ENCODE results near the gene TRPC4AP. TPM values are rescaled to one million over a fixed set of nuclear protein-coding genes. Genes with fewer than 3 reads are reported as not detected.
"Not testable (repeated sequence)": the region's sequence is repeated elsewhere in the genome, so short reads cannot be mapped to it uniquely, and the experiment has no call there.

The TRPC4AP gene
- total RNA-seq, 4 donors from 2014 or later, result 53.3 to 76.8 (median 73.5) TPM

DNA sequence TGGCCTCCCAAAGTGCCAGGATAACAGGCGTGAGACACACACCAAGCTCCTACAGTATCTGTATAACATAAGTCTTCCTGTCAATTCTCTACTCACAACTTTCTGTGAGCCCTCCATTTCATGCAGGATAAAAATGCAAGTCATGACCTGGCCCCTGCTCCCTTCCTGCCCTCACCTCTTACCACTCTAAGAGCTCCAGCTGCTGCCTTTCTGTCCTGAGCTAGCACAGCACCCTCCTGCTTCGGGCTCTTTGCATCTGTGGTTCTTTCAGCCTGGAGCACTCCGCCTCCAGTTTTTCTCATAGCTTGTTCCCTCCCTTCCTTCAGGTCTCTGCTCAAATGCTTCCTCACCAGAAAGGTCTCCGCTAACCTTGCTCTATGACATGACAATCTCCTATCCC lies 23.7 kb upstream of the TRPC4AP start:
- no peaks in the 10 kb centered on the region for H3K27me3 ChIP-seq
- 94 to 96% methylated on average over 4 of the region's 4 CpGs for WGBS, 2 donors
- no peak overlapping the region for H3K4me3 ChIP-seq (replicated peaks in 1 of 3)
- peak overlapping the region in 2 of 3 donors; percentile 22 to 54 for H3K27ac ChIP-seq
- TF ChIP-seq, protein P1, sequence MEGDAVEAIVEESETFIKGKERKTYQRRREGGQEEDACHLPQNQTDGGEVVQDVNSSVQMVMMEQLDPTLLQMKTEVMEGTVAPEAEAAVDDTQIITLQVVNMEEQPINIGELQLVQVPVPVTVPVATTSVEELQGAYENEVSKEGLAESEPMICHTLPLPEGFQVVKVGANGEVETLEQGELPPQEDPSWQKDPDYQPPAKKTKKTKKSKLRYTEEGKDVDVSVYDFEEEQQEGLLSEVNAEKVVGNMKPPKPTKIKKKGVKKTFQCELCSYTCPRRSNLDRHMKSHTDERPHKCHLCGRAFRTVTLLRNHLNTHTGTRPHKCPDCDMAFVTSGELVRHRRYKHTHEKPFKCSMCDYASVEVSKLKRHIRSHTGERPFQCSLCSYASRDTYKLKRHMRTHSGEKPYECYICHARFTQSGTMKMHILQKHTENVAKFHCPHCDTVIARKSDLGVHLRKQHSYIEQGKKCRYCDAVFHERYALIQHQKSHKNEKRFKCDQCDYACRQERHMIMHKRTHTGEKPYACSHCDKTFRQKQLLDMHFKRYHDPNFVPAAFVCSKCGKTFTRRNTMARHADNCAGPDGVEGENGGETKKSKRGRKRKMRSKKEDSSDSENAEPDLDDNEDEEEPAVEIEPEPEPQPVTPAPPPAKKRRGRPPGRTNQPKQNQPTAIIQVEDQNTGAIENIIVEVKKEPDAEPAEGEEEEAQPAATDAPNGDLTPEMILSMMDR (IDR thresholded peaks at IDR 0.05), result no peak
- TF ChIP-seq POLR2A (IDR thresholded peaks at IDR 0.05), result no peak
- no peaks in the 10 kb centered on the region for H3K4me1 ChIP-seq
- peaks cover 33 to 34% of the 10 kb centered on the region in 2 donors for H3K36me3 ChIP-seq
- H3K9me3 ChIP-seq, result no peaks in the 10 kb centered on the region
- no peak for DNase-seq
- intact Hi-C loops (cut with DNase I), result no loop called here

DNA sequence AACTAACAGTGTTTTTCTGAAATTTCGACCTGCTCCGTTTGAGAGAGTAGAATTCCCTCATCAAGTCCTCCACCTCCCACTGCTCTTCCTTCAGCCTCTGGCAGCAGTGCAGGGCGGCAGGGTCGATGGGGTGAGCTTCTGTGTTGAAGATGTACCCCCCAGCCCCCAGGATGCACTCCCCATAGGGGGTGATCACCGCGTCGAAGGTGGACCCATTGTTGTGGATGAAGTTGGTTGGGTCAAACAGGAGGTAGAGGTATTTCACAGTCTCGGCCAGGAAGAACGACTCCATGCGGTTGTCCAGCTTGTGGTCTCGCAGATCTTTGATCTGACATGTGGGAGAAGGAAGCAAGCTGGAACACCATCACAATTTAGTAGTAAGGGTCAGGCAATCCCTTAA lies 23.0 kb upstream of the TRPC4AP start:
- H3K27me3 ChIP-seq, result no peaks in the 10 kb centered on the region
- 91 to 92% methylated on average over 11 of the region's 11 CpGs for WGBS, 2 donors
- peaks cover 29 to 33% of the 10 kb centered on the region in 2 donors for H3K36me3 ChIP-seq
- H3K27ac ChIP-seq, result peak overlapping the region in 2 of 3 donors; percentile 22 to 54
- H3K4me3 ChIP-seq (replicated peaks in 1 of 3), result no peak overlapping the region
- DNase-seq, result no peak
- TF ChIP-seq POLR2A (IDR thresholded peaks at IDR 0.05), result no peak
- TF ChIP-seq, protein P1 (IDR thresholded peaks at IDR 0.05), result no peak
- H3K4me1 ChIP-seq, result no peaks in the 10 kb centered on the region
- no peaks in the 10 kb centered on the region for H3K9me3 ChIP-seq
- intact Hi-C loops (cut with DNase I), result no loop called here

DNA sequence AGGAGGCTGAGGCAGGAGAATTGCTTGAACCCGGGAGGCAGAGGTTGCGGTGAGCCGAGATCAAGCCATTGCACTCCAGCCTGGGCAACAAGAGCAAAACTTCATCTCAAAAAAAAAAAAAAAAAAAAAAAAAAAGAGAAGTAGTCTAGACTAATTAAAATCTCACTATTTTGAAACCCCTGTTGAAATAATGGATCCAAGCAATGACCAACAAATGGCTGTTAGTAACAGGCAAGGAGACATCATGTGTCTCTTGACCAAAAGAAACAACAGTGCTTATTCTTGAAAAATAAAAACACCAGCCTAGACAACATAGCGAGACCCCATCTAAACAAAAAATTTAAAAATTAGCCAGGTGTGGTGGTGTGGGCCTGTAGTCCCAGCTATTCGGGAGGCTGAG lies 19.7 kb upstream of the TRPC4AP start:
- intact Hi-C loops (cut with DNase I); DNase-seq; H3K4me1 ChIP-seq; H3K27ac ChIP-seq; H3K9me3 ChIP-seq; H3K27me3 ChIP-seq; H3K4me3 ChIP-seq (replicated peaks in 1 of 3): not testable (repeated sequence)
- H3K36me3 ChIP-seq, result peaks cover 14% of the 10 kb centered on the region in 2 donors
- WGBS, 2 donors, result 88 to 100% methylated on average over 5 of the region's 5 CpGs

DNA sequence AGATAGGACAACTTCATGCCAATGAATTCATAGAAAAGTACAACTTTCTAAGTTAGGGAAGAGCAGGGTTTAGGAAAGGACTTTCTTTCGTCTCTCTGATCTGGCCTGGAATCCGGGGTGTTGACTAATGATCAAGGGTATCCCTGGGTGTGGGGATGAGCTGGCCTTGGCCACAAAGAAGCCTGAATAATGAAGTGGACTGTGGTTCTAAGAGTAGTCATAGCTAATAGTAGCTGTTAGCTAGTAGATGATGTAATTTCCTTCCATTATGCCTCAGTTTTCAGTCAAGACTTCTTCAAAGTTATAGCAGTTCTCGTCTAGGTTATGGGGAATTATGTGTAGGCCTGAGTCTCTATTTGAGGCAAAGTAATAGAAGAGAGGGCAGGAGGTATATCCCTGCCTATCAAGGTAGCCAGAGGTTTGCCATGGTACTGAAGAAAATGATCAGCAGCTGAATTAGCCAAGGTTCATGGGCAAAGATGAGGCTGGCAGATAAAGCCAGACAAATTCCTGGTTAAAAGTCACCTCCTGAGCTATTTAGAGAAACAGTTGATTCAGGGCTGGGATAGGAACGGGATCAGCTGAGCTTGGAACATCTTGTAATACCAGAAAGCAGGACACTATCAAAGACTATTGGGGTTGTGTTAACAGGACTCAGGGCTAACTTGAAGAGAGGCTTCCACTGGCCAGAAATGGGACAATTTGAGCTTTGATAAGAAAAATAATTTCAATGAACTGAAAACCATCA lies 18.7 kb upstream of the TRPC4AP start:
- H3K27ac ChIP-seq, result peak overlapping the region in 1 of 3 donors; percentile 14
- H3K9me3 ChIP-seq, result no peaks in the 10 kb centered on the region
- TF ChIP-seq, protein P1 (IDR thresholded peaks at IDR 0.05), result no peak
- no peak for TF ChIP-seq POLR2A (IDR thresholded peaks at IDR 0.05)
- H3K4me1 ChIP-seq, result no peaks in the 10 kb centered on the region
- H3K4me3 ChIP-seq (replicated peaks in 1 of 3), result no peak overlapping the region
- WGBS, 2 donors, result 73 to 85% methylated on average over 4 of the region's 4 CpGs
- no peak for DNase-seq
- H3K27me3 ChIP-seq, result no peaks in the 10 kb centered on the region
- intact Hi-C loops (cut with DNase I), result no loop called here
- H3K36me3 ChIP-seq, result peaks cover 14% of the 10 kb centered on the region in 2 donors

DNA sequence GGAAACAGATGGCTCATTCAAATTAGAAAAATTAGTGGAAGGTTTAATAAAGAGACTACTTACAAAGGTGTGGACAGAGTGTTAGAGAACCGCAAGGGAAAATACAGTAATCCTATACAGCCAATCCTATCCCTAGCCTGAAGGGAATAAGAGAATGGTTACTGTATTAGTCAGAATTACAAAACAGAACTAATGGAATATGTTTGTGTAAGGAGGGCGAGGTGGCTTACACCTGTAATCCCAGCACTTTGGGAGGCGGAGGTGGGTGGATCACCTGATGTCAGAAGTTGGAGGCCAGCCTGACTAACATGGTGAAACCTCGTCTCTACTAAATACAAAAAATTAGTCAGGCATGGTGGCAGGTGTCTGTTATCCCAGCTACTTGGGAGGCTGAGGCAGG lies 16.3 kb upstream of the TRPC4AP start:
- DNase-seq, result no peak
- Histone ChIP-seq H3K27me3 (no peaks in the 10 kb centered on the region), H3K27ac (no peak overlapping the region), H3K36me3 (no peaks in the 10 kb centered on the region), H3K4me1 (no peaks in the 10 kb centered on the region), H3K4me3 (replicated peaks in 1 of 3) (no peak overlapping the region), H3K9me3 (no peaks in the 10 kb centered on the region)
- 90 to 95% methylated on average over 4 of the region's 4 CpGs for WGBS, 2 donors
- intact Hi-C loops (cut with DNase I), result no loop called here
- TF ChIP-seq POLR2A (IDR thresholded peaks at IDR 0.05), result no peak
- TF ChIP-seq, protein P1 (IDR thresholded peaks at IDR 0.05), result no peak

All from thyroid gland (tissue), 4 donors.